SK-N-MC (cell line): ENCODE results near the gene MAP4K4.

Source experiments
- EZH2 ChIP-seq: fragments of 200-600 bp; sonication (generic); IDR thresholded peaks from one replicate; pipeline ENCODE4 v1.6.1; 2017; ENCODE audit warnings: antibody characterized with exemption
- FOXP2 ChIP-seq: optimal IDR thresholded peaks from 2 replicates; pipeline ENCODE3; 2011; ENCODE audit warnings: mild to moderate bottlenecking, moderate library complexity; ENCODE audit not compliant: insufficient read depth; ENCODE audit errors: extremely low read length, control extremely low read depth
- POLR2AphosphoS5 ChIP-seq: IDR thresholded peaks from 2 replicates; pipeline ENCODE4 v1.6.1; 2012; ENCODE audit warnings: mild to moderate bottlenecking, low read depth, low read length, borderline replicate concordance

GRCh38 chr2:101779656-101780055, 82.1 kb downstream of the MAP4K4 start:
- TF ChIP-seq EZH2 (no peak), POLR2AphosphoS5 (no peak), FOXP2 (no peak)
